NK-92 (cell line): ENCODE results near the gene TBC1D1.

Source experiments
- DNase-seq: peaks from one replicate; lab custom pipeline; 2025; ENCODE audit not compliant: unreplicated experiment; lab: John Stamatoyannopoulos, UW

TBC1D1 gene

DNA sequence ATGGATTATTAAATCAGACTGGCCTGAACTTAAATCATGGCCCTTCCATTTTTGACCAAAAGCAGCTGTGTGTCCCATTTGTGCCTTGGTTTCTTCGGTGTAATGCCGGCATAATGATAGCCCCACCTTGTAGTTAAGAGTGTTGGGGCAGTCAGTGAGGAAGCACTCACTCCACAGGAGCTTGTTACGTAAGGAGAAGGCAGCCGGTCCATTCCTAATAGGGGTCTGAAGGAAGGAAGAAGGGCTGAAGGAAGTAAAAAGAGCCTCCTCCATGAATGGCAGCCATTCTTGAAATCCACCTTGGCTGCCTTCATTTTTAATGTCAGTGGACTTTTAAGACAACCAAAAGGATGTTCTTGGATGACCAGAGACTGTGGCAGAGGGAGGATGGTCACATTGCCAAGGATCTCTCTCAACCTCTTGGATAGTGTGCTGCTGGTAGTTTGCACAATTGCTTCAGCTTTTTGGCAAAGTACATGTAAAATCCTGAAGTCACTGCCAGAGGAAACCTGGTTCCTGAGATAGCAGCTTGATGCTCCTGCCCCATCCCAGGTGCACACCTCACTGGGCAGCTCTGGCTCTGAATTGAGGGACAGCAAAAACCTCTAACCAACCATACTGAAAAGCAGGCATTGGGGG is 182.8 kb downstream of the TBC1D1 start:
- DNase-seq, result no peak

DNA sequence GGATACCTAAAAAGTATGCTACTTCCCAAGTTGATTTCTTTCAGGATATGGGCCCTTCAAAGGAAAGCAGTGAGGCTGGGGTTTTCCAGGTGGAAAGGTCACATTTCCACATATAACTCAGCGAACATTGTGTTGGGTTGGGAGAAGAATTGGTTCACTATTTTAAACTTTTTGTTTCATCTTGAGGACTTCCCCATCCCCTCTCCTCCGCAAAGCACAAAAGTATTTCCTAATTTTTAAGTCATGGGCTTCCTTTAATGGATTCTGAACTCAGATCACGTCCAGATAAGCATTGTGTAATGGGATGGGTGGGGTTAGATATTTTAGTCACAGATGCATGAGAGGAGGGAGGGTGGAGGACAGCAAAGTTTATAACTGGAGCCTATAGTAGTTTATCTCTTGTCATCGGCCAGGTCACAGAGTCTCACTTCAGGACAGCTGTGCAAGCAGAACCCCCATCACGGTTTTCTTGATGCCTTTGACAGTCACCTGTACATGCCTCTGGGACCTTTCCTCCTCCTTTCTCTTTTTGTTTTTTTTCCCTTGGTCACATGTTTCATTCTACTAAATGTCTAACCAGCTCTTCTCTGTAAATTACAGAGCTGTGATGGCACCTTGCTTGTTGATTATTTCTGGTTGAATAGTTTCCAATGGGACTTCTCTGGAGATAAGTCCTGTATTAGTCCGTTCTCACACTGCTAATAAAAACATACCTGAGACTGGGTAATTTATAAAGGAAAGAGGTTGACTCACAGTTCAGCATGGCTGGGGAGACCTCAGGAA is 184.7 kb downstream of the TBC1D1 start:
- DNase-seq, result no peak

DNA sequence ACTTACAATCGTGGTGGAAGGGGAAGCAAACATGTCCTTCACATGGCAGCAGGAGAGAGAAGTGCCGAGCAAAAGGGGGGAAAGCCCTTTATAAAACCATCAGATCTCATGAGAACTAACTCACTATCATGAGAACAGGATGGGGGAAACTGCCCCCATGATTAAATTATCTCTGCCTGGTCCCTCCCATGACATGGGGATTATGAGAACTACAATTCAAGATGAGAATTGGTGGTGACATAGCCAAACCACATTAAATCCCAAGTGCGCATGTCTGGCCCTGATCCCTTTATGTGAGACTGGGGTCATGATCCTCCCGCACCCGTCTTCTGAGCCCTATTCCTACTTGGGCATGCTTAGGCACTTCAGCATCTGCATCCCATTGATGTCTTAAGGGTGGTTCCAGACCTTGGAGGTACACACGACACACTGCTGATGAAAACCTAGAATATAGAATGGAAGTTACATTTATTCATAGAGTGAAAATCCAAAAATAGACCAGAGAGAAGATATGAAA is 185.3 kb downstream of the TBC1D1 start:
- no peak for DNase-seq

DNA sequence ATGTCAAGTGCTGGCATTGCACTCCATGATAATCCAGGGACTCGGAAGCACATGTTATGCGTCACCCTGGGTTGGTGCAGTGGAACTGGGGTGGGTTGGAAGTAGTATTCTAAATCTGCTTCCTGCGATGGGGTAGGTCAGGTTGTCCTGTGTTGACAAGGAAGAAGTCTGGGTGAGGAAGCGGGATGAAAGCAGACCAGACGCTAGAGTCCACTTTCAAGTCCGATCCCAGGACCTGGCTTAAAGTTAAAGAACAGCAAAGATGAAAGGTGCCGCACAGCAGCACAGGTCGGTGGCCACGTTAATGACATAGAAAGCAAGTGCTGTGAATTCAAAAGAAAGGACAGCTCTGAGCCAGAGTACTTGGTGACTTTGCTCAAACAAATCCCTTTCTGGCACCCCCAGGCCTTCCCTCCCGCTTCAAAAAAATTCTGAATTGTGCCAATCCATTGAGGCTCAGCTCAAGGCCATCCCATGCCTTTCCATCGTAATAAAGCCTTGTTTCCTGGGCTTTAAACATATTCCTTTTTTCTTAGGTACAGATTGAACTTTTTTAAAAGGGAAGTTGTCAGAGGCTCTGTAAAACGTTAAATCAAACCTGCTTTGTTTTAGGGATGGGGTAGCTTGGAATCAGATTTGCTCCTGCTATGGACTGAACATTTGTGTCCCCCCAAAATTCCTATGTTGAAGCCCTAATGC is 187.1 kb downstream of the TBC1D1 start:
- no peak for DNase-seq

DNA sequence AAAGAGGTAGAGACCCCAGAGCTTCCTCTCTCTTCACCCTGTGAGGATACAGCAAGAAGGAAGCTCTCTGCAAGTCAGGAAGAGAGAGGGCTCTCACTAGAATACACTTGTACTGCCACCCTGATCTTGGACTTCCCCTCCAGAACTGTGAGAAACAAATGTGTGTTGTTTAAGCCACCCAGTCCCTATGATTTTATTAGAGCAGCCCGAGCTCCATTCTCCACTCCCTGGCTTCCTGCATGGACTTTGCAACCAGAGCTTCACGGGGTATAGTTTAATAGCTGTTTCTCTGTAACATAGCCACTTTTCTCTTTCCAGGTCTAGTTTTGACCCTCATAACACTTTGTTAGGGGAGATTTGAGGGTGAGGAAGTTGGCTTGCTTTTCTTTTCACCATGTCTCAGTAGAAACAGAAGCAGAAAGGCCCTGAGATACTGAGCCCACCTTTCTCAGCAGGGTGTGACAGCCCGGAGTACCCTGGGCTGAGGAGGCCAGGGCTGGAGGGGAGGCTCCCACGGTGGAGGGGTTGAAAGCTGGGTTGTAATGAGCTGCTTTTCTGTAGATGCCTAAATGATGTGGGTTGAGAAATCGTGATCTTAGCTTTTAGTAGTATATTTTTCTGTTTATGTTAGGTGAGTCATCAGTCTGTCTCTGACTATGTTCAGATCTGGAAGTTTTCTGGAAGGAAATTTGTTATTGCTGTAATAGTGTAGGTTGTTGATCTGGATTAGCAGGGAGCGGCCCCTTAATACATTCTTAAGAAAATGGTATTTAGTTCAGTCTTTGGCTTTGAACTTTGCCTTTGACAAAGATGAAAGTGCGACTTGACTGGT is 187.9 kb downstream of the TBC1D1 start:
- no peak for DNase-seq

DNA sequence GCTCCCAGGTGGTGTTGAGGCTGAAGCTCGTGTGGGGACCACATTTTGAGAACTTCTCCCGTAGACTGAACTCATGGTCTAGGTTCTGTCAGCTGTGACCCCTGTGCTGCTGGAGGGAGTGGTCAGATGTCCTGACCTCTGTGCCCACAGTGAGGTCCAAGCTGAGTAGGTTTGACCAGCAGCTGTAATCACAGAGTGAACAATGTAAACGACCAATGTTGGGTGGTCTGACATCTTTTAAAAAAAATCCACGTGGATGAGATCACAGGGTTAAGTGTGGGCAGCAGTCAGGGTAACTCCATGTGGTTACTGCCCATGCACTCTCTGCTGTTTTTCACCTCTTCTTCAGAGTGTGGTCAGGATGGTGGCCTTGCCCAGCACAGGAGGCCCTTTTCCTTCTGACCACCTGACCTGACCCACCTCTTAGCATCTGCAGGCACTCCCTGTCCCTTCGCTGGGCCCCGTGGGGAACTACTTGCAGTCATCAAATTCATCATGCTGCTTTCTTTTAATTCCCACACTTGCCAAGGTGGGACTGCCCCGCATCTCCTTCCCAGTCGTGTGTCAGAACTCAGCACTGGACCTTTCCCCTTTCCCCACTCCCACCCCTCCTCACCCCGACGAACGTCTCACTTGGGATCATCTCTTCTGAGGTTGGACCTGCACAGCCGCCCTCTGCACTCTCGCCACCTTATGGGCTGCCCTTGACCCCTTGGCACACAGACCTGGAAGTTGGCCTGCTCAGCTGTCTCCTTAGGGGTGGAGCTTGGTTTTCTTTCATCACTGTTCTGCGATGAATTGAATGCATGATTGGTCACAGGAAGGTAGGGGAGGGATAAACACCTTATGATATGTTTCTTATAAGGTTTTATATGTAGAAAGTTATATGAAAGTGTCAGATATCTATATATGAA is 189.4 kb downstream of the TBC1D1 start:
- DNase-seq, result no peak

DNA sequence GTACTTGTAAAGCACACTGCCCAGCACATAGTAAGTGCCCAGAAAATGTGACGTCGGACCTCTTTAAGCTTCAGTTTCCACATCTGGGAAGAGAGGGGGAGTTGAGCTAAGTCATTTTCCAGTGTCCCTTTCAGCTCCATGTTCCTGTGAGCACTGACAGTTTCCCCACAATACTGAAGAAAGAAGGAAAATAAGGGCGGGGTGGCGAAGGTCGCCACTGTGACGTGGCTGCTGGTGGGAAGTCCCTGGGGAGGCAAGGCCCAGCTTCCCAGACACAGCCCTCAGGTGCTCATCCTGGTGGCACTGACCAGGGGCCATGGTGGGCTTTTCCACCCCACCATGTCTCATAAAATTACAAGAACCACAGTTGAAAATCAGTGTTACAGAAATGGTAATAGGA is 191.1 kb downstream of the TBC1D1 start:
- DNase-seq, result no peak

DNA sequence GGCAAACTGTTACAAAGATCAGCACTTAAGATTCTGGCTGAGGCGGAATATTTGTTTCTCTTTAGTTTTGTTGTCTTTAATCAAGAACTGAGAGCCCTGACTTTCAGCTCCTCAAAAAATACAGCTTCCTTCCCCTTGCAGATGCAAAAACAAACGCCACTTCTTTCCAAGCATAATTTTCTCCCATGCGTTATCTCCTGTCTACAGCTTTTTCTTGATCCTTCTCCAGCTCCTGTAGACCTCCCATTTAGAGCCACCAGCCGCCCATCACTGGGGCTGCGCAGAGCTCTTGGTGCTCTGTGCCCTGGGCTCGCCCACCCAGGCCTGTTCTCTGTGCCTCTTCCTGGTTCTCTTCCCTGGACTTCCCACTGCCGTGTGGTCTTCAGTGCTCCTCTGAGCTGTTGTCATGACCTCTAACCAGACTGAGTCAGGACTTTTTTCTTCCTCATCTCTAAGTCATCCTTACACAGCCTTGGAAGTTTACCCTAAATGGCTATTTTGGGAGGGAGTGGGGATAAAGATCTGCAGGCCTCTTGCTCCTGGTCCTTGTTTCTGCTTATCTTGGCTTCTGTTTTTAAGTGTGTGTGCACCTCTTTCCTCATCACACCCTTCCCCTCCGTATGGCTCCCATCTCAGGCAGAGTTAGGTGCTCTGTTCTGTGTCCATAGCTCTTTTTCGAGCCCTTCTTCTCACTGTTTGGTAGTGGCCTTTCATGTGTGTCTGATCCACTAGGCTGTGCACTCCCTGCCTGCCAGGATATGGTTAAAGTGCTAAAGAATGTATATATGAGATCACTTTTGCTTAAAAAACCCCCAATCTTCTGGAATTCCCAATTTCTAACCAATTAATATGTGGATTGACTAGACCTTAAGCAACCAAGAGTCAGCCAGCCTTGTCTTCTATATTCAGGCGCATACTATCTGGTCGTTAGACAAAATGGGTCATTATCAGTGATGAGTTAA is 191.8 kb downstream of the TBC1D1 start:
- no peak for DNase-seq

DNA sequence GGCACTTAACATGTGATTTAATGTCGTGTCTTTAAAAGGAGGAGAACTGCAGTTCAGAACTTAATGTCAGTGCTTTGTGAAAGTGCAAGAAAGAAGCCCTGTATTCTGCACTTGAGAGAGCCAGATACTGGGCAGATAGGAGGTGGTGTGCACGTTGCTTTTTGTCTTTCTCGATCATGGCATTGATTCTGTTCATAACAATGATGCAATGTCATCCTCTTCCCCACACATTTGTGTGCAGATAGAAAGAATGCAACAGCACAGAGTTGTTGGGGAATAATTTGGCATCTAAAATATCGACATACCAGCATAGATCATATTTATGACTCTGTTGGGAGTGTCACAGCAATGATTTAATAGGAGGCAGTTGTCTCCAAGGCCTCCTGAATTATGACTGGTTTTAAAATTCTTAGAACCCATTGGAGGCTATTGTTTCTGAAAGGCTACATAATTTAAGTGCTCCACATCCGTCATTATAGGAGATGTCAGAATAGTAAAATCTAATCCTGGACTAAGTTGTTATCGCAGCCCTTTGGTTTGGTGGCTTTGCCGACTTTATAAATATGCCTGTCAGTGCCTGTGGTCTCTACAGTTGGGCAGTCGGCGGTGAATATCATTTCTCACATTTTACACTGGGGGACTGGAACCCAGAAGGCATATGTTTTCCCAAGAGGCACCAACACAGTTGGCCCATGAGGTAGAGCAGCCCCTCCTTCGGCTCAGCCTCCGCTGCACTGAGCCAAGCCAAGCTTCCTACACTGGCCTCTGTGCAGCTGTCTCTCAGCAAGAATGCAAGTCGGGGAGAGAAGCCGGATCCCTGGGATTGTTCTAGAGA is 194.2 kb downstream of the TBC1D1 start:
- no peak for DNase-seq

DNA sequence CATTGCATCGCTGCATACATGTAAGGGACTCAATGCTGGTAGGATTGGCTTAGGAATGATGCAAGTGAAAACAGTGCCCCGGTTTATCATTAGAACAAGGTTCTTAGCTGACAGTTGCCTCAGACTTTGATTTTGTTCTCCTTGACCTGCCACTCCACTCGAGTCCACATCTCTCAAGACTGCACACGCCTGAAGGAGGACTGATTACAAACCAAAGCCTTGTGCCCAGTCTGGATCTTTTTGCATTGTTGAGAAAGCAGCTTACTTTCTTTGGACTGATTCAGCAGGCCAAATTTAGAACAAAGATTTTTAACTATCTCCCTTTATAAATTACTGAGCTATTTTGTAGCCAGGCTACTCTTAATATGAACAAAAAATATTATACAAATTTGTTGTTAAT is 194.9 kb downstream of the TBC1D1 start:
- DNase-seq, result no peak

DNA sequence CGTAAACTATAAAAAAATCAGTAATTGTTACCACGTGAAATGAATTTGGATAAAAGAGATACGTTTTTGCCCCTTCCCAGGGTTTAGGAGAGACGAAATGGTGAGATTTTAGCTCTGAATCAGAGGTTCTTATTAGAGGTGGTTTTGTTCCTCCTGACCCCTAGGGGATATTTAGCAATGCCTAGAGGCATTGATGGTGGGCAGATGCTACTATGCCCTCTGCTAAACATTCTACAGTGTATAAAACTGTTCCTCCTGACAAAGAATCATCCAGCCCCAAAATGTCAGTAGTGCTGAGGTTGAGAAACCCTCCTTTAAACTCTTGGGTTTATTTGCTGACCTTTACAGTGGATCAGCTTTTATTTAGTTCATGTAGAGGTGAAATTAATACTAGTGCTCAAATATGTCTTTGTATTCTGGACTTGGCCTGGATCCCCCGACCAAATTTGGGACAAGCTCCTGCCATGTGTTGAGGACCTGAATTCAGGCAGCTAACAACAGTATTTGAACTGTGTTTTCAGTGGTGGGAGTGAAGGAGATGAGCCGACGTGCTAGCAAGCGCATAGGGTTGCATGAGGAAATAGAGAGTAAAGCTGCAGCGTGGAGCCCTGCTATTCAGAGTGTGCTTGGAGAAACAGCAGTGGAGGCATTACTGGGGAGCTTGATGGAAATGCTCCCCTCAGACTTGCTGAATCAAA is 195.4 kb downstream of the TBC1D1 start:
- no peak for DNase-seq

DNA sequence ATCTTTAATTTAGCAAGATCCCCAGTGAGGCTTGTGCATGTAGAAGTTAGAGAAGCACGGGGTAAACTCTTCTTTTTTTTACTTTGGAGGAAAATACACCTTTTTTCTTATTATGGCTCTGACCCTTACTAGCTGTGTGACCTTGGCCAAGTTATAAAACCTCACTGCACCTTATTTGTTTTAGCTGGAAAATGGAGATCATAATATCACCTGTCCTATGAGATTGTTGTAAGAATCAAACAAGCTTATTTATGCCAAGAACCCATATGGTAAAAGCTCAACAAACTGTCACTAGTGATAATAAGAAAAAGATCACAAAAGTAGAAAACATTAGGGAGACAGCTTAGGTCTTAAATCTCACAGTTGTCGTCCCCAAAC is 196.0 kb downstream of the TBC1D1 start:
- DNase-seq, result no peak

DNA sequence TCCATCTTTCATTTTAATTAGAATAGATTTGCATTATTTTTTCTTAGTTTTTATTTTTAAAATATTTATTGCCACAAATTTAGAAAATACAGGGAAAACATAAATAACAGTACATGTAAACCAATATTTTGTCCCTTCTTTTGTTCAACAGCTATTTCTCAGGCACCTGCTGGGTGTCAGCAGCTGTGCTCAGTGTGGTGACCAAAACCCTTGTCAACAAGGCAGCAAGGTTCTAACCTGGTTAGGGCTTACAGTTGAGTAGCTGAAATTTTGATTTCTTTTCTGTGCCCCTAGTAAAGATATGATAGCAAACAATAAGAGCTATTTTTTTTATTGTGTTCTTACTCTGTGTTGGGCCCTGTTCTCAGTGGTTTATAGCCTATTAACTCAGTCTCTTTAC is 197.4 kb downstream of the TBC1D1 start:
- DNase-seq, result no peak

DNA sequence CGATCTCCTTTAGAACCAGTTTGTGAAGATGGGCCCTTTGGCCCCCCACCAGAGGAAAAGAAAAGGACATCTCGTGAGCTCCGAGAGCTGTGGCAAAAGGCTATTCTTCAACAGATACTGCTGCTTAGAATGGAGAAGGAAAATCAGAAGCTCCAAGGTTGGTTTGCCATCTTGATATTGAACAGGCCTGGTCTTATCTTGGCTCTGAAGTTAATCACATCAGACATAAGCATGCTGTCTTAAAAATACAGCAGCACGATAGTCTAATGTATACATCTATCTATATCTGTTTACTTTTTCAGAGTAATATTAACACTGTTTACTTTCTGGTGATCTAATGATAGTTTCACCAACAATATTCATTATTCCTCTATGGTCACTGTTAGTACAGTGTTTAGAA is 199.1 kb downstream of the TBC1D1 start:
- no peak for DNase-seq

DNA sequence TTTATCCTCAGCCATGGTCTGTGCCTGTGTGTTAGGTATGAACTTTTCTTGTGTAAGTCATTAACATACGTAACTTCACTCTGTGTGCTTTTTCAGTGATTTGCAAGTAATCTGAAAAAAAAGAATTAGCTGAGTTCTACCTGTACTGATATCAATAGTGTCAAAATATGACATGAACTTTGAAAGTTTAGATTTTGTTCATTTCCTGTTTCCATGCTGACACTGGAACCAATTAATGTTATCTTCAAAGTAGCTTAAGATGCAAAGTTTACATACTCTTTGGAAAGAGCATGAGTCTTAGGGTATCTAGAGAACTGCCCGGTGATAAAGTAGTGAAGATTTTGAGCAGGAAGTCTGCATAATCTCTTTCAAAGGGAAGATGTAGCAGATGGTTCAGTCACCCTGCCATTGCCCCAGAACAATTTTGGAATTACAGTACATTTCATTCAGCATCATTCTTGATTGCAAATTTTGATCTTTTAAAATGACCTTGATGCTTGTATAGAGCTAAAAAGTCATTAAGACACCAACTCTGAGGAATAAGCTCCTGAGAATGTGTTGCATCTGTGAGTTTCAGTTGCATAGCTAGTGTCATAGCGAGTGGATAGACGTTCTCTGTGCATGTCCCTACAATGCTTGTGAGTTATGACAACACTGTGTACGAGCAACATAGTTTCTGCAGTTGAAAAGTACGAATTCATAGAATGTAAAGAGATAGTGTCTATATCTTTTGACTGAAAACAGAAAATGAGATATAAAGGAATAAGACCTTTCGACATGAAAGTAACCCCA is 199.8 kb downstream of the TBC1D1 start:
- no peak for DNase-seq

DNA sequence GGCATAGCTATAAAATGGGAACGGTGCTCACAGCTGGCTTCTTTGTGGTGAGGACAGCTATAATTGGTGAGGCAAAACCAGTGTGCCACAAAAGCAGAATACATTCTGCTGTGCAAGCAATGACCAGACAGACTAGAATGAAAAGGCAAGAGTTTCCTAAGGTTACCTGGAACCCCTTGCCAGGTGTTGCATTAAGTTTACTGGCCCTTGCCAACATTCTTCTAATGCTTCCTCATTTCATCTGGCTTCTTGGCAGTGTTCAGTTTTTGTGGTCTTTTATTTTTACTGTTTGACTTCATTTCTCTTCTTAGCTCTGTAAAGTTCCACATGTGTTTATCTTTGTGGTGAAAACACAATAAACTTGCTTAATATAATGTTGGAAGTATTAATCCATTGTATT is 200.8 kb downstream of the TBC1D1 start:
- DNase-seq, result no peak

DNA sequence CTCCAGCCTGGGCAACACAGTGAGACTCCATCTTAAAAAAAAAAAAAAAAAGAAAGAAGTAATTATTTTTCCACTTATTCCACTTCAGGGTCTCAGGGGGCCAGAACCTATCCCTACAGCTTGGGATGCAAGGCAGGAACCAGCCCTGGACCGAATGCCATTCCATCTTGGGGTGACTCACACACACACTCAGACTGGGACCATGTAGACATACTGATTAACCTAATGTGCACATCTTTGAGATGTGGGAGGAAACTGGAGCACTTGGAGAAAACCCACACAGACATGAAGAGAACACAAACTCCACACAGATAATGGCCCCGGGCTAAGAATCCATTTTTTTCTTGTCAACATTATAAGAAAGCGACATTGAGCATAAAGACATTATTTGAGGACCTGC is 201.8 kb downstream of the TBC1D1 start:
- no peak for DNase-seq
